Hepatocyte (in vitro differentiated cells): ENCODE results near the gene SETBP1. TPM values are rescaled to one million over a fixed set of nuclear protein-coding genes. Genes with fewer than 3 reads are reported as not detected.

ENCODE experiments used
- DNase-seq: peaks from one replicate; pipeline ENCODE4 v3.0.0-alpha.2; 2016; ENCODE audit warnings: low spot score
- H2AFZ ChIP-seq: fragments of 200-600 bp; sonication (generic); 2 replicates; pipeline ENCODE4 v1.6.0; 2016; ENCODE audit warnings: antibody characterized with exemption, mild to moderate bottlenecking
- H3K27ac ChIP-seq: fragments of 200-600 bp; sonication (generic); 2 replicates; pipeline ENCODE4 v1.5.1; 2016; ENCODE audit warnings: mild to moderate bottlenecking
- H3K27me3 ChIP-seq: fragments of 200-600 bp; sonication (generic); 2 replicates; pipeline ENCODE4 v1.6.1; 2016
- H3K36me3 ChIP-seq: fragments of 200-600 bp; sonication (generic); replicated peaks from 2 replicates; pipeline ENCODE4 v1.5.1; 2016; ENCODE audit warnings: low read depth; ENCODE audit not compliant: insufficient read depth
- H3K4me1 ChIP-seq: fragments of 200-600 bp; sonication (generic); 2 replicates; pipeline ENCODE4 v1.5.1; 2016; ENCODE audit warnings: mild to moderate bottlenecking, moderate library complexity; ENCODE audit not compliant: insufficient read depth
- H3K4me2 ChIP-seq: fragments of 200-600 bp; sonication (generic); 2 replicates; pipeline ENCODE4 v1.6.0; 2016
- H3K4me3 ChIP-seq: fragments of 200-600 bp; sonication (generic); 2 replicates; pipeline ENCODE4 v1.5.1; 2016; ENCODE audit warnings: mild to moderate bottlenecking
- H3K79me2 ChIP-seq: fragments of 200-600 bp; sonication (generic); 2 replicates; pipeline ENCODE4 v1.6.0; 2017; ENCODE audit warnings: mild to moderate bottlenecking
- H3K9me2 ChIP-seq: fragments of 200-600 bp; sonication (generic); replicated peaks from 2 replicates; pipeline ENCODE4 v1.6.0; 2017; ENCODE audit warnings: mild to moderate bottlenecking; ENCODE audit not compliant: insufficient read depth
- H3K9me3 ChIP-seq: fragments of 200-600 bp; sonication (generic); 2 replicates; pipeline ENCODE4 v1.5.1; 2016; ENCODE audit warnings: low read depth, mild to moderate bottlenecking
- H4K20me1 ChIP-seq: fragments of 200-600 bp; sonication (generic); 2 replicates; pipeline ENCODE4 v1.6.0; 2016; ENCODE audit warnings: mild to moderate bottlenecking; ENCODE audit not compliant: insufficient read depth, poor library complexity, severe bottlenecking
- CTCF ChIP-seq: fragments of 200-600 bp; sonication (generic); IDR thresholded peaks from 2 replicates; pipeline ENCODE4 v1.5.1; 2016; ENCODE audit warnings: antibody characterized with exemption, mild to moderate bottlenecking; ENCODE audit not compliant: poor library complexity
- EZH2 ChIP-seq: fragments of 200-600 bp; sonication (generic); IDR thresholded peaks from 2 replicates; pipeline ENCODE4 v1.6.1; 2016; ENCODE audit warnings: antibody characterized with exemption, mild to moderate bottlenecking, borderline replicate concordance
- EZH2phosphoT487 ChIP-seq: fragments of 200-600 bp; sonication (generic); IDR thresholded peaks from one replicate; pipeline ENCODE4 v1.6.1; 2018; ENCODE audit warnings: antibody characterized with exemption, mild to moderate bottlenecking, low read depth, moderate library complexity; ENCODE audit not compliant: unreplicated experiment, severe bottlenecking
- WGBS: methylation state at CpG from one replicate; pipeline ENCODE4 v1.1.6; 2016; ENCODE audit warnings: low lambda C conversion rate; ENCODE audit errors: missing lambda C conversion rate; 5-methylcytosine and 5-hydroxymethylcytosine counted together
- polyA plus RNA-seq: library from polyadenylated mRNA; unstranded; fragments of >200 nt; fragmentation: Nextera tagmentation; extraction: Ambion mirVana; gene quantifications from 2 replicates; pipeline ENCODE4 v1.2.1, GENCODE V29; 2016
- total RNA-seq: library from RNA; depleted of rRNA; stranded (reverse); fragments of >200 nt; gene quantifications from 2 replicates; pipeline ENCODE4 v1.2.3, GENCODE V29; 2014

SETBP1 gene
- total and polyA plus RNA-seq, 2 experiments from 2014 or later, result 10.3 to 21.1 TPM

GRCh38 chr18:44842588-44843412 is 162.1 kb downstream of the SETBP1 start:
- H3K4me3 ChIP-seq, result no peak overlapping the region
- no peak for DNase-seq
- TF ChIP-seq EZH2phosphoT487 (no peak), CTCF (no peak), EZH2 (no peak)
- peaks cover 22% of the 10 kb centered on the region for H3K4me1 ChIP-seq
- no peaks in the 10 kb centered on the region for H3K36me3 ChIP-seq
- H3K27me3 ChIP-seq, result no peaks in the 10 kb centered on the region
- H3K9me2 ChIP-seq, result no peaks in the 10 kb centered on the region
- H4K20me1 ChIP-seq, result no peaks in the 10 kb centered on the region
- no peaks in the 10 kb centered on the region for H3K9me3 ChIP-seq
- H2AFZ ChIP-seq, result no peak overlapping the region
- 98% methylated on average over 4 of the region's 4 CpGs for WGBS
- H3K4me2 ChIP-seq, result no peak overlapping the region
- H3K27ac ChIP-seq, result no peak overlapping the region
- H3K79me2 ChIP-seq, result peaks cover 47% of the 10 kb centered on the region

- no peak for TF ChIP-seq CTCF
- no peak for TF ChIP-seq EZH2phosphoT487
- no peak for TF ChIP-seq EZH2
- Histone ChIP-seq H3K9me2 (no peaks in the 10 kb centered on the region), H3K27ac (no peak overlapping the region), H3K27me3 (no peaks in the 10 kb centered on the region), H3K4me2 (no peak overlapping the region), H3K4me1 (peaks cover 14% of the 10 kb centered on the region), H3K79me2 (peaks cover 43% of the 10 kb centered on the region), H3K36me3 (no peaks in the 10 kb centered on the region), H3K9me3 (no peaks in the 10 kb centered on the region), H4K20me1 (peaks cover 3% of the 10 kb centered on the region), H2AFZ (no peak overlapping the region), H3K4me3 (no peak overlapping the region)
- no peak for DNase-seq
- WGBS, result 99% methylated on average over 5 of the region's 5 CpGs
Measured at GRCh38 chr18:44844486-44844885, 163.8 kb downstream of the SETBP1 start.

GRCh38 chr18:44846450-44846849 is 165.8 kb downstream of the SETBP1 start:
- no peak for DNase-seq
- no peaks in the 10 kb centered on the region for H3K9me2 ChIP-seq
- no peak overlapping the region for H3K4me3 ChIP-seq
- no peaks in the 10 kb centered on the region for H3K36me3 ChIP-seq
- no peaks in the 10 kb centered on the region for H3K27me3 ChIP-seq
- H3K79me2 ChIP-seq, result peaks cover 39% of the 10 kb centered on the region
- TF ChIP-seq EZH2phosphoT487, result no peak
- TF ChIP-seq EZH2, result no peak
- no peak for TF ChIP-seq CTCF
- H3K4me2 ChIP-seq, result no peak overlapping the region
- no peak overlapping the region for H2AFZ ChIP-seq
- H3K27ac ChIP-seq, result no peak overlapping the region
- no peaks in the 10 kb centered on the region for H3K4me1 ChIP-seq
- H4K20me1 ChIP-seq, result peaks cover 3% of the 10 kb centered on the region
- H3K9me3 ChIP-seq, result no peaks in the 10 kb centered on the region
